ENCODE results near the gene CTIF.

CTIF gene

GRCh38 chr18:48894799-48895346 is 356.0 kb downstream of the CTIF start:
- no peak for DNase-seq

DNA sequence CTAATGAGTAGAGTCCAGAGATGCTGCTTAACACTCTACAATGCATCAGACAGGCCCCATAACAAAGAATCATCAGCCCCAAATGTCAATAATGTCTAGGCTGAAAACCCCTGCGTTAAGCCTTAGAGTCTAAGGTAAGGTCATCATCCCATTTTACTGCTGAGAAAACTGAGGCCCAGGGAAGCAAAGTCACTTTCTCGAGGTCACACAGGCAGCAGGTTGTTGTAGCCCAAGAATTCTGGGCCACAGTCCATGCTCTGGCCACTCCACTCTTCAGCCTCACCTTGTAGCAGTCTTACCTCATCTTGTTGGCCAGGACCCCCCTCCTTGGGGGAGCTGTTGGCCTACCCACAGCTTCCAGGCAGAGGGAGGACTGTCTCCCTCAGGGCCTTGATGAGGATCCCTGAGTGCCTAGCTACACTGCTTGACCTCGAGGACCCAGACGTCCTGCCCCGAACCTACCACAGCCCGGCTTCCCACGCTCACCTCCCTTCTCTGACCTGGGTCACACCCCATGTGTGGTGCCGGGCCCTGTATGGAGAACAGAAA is 357.6 kb downstream of the CTIF start:
- DNase-seq: no peak

DNA sequence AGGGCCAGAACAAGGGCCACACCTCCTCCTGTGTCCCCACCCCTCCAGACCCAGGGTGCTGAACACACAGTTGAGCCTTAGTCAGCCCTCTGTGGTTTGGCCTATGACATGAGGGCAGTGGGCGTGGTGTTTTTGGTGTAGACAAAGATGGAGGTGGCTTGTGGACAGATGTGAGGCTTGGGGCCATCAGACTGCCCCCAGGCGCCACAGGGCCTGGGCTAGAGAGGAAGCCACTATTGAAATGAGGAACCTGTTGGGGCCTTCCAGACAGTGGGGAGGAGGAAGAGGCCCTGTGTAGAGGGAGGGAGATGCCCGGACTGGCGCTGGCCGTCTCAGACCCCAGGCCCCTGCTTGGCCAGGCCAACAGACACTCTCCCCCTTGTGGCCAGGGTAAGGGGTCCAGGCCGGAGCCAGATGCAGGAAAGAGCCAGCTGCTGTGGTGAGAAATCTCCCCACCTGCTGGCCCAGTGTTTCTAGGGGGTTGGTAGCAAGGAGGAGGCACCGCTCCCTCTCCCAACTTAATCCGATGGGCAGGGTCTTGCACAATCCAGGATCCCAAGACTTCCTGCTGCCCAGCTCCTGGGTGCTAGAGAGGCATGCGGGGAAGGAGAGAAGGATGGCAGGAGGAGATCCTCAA is 358.2 kb downstream of the CTIF start:
- DNase-seq: peak; percentile 93

GRCh38 chr18:48897531-48897930 is 358.7 kb downstream of the CTIF start:
- no peak for DNase-seq

DNA sequence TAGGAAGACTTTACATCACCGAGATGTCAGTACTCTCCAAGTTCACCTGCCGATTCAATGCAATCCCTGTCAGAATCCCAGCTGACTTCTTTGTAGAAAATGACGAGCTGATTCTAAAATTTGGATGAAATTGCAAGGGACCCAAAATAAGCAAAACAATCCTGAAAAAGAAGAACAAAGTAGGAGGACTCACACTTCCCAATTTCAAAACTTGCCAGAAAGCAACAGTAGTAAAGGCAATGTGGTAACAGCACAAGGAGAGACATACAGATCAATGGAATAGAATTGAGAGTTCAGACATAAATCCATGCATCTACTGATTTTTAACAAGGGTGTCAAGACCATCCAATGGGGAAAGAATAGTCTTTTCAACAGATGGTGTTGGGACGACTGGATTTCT is 359.7 kb downstream of the CTIF start:
- DNase-seq: no peak

- no peak for DNase-seq
These were observed 360.8 kb downstream of the CTIF start for GRCh38 chr18:48899558-48900174.

DNA sequence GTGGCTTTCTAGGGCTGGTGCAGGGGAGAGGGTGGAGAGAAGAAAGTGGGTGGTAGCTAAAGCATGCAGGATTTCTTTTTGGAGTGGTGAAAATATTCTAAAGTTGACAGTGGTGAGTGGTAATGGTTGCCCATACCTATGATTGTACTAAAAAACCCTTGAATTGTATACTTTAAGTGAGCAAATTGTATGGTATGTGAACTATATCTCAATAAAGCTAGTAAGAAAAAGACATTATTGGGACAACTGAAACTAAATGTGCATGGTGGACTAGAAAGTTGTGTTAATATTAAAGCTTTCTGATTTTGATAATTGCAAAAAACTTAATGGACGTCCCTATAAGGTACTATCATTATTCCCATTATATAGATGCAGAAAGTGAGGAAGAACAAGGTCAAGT is 361.6 kb downstream of the CTIF start:
- no peak for DNase-seq

GRCh38 chr18:48901145-48902022 is 362.6 kb downstream of the CTIF start:
- DNase-seq: no peak

DNA sequence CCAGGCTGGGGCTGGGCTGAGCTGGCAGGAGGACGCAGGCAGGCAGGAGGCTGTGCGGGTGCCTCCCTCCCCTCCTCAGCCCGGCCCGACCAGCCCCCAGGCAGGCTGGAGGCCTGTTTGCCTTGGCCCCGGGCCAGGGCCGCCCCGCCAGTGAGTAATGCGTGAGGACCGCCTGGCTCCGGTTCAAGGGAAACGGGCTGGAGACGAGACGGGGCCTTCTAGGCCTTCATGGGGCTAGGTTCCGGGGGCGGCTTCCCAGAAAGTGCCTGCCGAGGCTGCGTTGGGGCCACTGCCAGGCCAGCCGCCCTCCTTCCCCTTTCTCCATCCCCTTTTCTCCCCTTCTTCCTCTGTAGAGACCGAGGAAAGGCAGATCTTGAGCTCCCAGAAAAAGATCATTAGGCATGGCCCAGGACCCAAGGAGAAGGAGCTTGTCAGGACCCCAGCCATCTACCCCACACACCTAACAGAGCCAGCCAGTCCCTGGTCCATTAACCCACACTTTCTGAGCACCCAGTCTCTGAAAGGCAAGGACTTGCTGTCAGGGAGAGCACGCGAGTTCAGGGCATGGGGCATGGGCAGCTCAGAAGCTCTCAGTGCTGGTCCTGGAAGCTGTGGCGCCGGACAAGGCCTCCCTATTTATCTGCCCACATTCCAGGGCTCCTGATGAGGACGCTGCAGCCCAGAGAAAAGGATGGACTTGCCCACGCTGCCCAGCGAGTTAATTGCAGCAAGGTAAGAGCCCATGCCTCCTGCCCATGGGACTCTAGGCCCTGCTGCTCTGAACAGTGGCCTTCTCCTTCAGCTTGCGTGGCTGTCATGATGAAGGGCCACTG is 363.4 kb downstream of the CTIF start:
- DNase-seq: peak; percentile 69

GRCh38 chr18:48902856-48903601 is 364.2 kb downstream of the CTIF start:
- no peak for DNase-seq

DNA sequence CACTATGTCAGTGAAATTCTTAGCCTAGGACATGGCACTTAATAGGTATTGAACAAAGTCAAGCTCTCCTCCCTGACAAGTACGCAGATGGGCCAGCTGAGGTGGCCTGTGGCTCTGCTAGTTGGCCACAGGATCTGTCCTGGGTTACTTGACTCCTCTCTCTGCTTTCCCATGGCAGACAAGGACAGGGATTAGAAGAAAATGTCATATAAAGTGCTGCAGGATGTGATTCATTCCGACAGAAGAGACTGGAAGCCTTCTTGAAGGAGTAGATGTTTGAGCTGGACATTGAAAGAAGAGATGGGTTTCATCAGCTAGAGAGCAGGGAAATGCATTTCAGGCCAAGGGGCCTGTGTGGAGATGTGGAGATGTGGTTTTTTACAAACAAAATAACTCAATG is 365.3 kb downstream of the CTIF start:
- DNase-seq: no peak

DNA sequence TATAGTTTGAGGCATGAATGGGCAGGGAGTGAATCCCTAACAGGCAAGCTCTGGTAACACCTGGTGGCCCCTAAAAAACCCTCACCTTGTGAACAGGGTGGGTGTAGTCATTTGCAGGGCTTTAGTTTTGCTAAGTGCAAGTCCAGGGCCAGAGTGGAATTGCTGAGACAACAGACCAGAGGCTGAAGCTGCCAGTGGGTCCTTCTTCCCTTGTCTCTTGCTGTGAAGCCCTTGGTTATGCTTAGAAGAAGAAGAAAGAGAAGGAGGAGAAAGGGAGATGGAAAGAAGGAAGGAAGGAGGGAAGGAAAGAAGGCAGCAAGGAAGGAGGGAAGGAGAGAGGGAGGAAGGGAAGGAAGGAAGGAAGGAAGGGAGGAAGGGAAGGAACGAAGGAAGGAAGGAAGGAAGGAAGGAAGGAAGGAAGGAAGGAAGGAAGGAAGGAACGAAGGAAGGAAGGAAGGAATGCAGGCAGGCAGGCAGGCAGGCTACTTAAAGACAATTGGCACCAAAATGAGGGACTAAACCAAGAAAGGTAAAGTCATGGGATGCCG is 366.1 kb downstream of the CTIF start:
- DNase-seq: no peak

GRCh38 chr18:48905513-48905912 is 366.7 kb downstream of the CTIF start:
- no peak for DNase-seq

GRCh38 chr18:48908916-48909315 is 370.1 kb downstream of the CTIF start:
- DNase-seq: no peak

- no peak for DNase-seq
These were observed 370.9 kb downstream of the CTIF start for GRCh38 chr18:48909721-48910120.

DNA sequence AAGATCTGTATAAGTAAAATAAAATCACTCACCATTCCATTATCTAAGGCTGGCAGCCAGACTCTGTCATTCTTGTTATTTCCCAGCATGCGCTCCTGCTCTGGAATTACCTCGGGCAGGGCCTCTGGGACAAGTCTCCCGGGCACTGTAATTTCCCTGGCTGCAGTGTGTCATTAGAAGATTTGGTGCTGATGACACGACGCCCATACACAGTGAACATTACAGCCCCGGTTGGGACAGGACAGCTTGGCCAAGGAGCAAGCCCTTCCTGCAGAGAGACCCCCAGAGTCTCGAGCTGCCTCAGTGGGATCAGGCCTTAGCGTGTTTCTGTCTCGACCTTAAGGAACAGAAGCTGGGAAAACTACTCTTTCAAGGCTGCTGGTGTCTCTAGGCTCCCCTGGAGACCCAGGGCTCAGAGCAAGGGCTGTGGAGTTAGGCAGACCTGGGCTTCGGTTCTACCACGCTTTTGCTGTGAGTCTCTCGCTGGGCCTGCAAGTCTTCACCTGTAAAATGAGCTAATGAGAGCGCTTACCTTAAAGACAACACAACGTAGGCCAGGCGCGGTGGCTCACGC is 372.2 kb downstream of the CTIF start:
- DNase-seq: no peak

Data from hematopoietic multipotent progenitor cell treated with erythropoietin and hydrocortisone succinate and interleukin-3 and kit ligand, for 4 days (in vitro differentiated cells).